GM12892 (cell line): ENCODE measurements around the gene DAGLA.

Experiments used
- DNase-seq: peaks from one replicate; pipeline ENCODE4 v3.0.0; 2011; ENCODE audit not compliant: insufficient read length
- FAIRE-seq: peaks from 2 replicates; lab custom pipeline; 2011; peaks lifted over from hg19 to GRCh38; lab: Jason Lieb, UNC
- POLR2A ChIP-seq: IDR thresholded peaks from 2 replicates; pipeline ENCODE4 v1.6.1; 2011; ENCODE audit warnings: low read depth, low read length, control low read depth
- POLR2AphosphoS5 ChIP-seq: IDR thresholded peaks from 2 replicates; pipeline ENCODE4 v1.6.1; 2011; ENCODE audit warnings: low read depth, low read length, control low read depth
- TAF1 ChIP-seq: IDR thresholded peaks from 2 replicates; pipeline ENCODE4 v1.6.1; 2011; ENCODE audit warnings: low read depth, mild to moderate bottlenecking, control low read depth, low read length, borderline replicate concordance

Gene DAGLA

GRCh38 chr11:61777234-61778090, 97.3 kb downstream of the DAGLA start:
- TF ChIP-seq POLR2AphosphoS5 (no peak), POLR2A (no peak), TAF1 (no peak)
- peak; percentile 27 for FAIRE-seq
- peak; percentile 70 for DNase-seq

DNA sequence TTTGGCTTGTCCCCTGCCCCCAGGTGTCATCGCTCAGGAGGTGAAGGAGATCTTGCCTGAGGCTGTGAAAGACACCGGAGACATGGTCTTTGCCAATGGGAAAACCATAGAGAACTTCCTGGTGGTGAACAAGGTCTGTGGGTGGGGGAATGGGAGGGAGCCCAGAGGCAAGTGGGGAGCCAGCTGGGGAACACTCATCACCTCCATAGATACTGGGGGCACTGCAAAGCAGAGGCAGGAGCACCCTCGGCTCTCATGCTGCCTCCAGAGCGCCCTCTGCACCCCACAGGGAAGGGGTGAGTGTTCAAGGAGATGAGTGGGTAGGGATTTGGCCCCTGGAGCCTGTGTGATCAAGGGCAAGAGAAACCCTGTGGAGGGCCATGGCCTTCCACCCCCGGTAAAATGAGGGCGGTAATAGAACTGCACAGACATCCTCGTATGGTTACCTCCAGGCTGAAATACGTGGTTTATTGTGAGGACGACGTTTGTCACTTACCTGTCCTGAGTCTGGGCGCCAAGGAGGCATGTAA, 98.2 kb downstream of the DAGLA start:
- TF ChIP-seq POLR2A (no peak), POLR2AphosphoS5 (no peak), TAF1 (no peak)
- DNase-seq: no peak
- no peak for FAIRE-seq

DNA sequence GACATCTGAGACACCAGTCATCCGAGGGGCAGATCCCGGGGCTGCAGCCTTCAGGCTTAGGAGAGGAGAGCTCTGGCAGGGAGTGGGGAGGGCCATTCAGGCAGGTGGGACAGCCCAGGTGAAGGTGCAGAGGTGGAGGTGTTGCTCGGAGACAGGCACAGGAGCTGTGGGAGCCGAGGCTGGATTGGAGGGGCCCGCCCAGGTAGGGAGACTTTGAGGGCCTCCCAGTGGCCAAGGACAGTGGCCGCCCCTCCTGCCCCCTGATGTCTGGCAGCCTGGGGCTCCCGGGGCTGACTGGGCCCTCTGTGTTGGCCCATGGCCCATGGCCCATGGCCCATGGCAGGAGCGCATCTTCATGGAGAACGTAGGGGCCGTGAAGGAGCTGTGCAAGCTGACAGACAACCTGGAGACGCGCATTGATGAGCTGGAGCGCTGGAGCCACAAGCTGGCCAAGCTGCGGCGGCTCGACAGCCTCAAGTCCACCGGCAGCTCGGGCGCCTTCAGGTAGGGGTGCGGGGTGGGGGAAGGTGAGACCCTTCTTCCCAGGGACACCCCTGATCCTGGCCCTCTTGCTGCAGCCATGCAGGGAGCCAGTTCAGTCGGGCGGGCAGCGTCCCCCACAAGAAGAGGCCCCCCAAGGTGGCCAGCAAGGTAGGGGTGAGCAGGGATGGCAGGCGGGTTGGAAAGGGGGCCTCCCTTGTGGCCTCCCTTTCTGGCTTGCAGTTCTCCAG, 98.9 kb downstream of the DAGLA start:
- TF ChIP-seq POLR2A: no peak
- TF ChIP-seq POLR2AphosphoS5: no peak
- no peak for TF ChIP-seq TAF1
- DNase-seq (peak; percentile 13), FAIRE-seq (no peak)

- TF ChIP-seq POLR2AphosphoS5 (no peak), POLR2A (no peak), TAF1 (no peak)
- FAIRE-seq (no peak), DNase-seq (peak; percentile 13)
Observed at GRCh38 chr11:61779666-61780525, 99.7 kb downstream of the DAGLA start.

GRCh38 chr11:61780581-61781162, 100.5 kb downstream of the DAGLA start:
- no peak for TF ChIP-seq POLR2A
- no peak for TF ChIP-seq POLR2AphosphoS5
- TF ChIP-seq TAF1: no peak
- no peak for FAIRE-seq
- no peak for DNase-seq

DNA sequence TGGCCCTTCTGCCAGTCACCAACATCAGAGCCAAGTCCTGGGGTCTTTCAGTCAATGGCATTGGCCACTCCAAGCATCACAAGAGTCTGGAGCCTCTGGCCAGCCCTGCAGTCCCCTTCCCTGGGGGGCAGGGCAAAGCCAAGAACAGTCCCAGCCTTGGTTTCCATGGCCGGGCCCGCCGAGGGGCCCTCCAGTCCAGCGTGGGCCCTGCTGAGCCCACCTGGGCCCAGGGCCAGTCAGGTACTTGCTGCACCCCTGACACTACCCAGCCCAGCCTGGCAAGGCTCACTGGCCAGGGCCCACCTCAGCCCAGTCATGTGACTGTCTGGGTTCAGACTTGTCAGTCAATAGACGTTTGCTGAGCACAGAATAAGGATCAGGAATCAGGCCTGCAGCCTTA, 101.4 kb downstream of the DAGLA start:
- FAIRE-seq (no peak), DNase-seq (no peak)
- TF ChIP-seq POLR2A (no peak), POLR2AphosphoS5 (no peak), TAF1 (no peak)

DNA sequence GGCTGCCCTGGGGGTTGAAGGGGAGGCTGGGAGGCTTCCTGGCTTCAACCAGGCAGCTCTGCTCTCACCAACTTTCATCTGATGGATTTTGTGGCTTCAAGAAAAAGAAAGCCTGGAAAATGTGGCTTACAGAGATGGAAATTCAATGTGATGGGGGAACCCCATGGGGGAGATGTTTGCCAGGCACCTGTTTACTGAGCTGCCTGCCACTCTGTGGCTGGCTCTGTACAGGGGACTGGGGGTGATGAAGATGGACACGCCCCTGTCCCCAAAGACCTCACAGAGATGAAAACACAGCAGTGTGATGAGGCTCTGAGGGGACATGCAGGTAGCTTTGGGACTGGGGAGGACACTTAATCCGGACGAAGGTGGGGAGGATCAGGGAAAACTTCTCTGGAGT, 102.1 kb downstream of the DAGLA start:
- TF ChIP-seq TAF1 (no peak), POLR2A (no peak), POLR2AphosphoS5 (no peak)
- FAIRE-seq (no peak), DNase-seq (no peak)

GRCh38 chr11:61782841-61783240, 102.7 kb downstream of the DAGLA start:
- TF ChIP-seq TAF1: no peak
- no peak for TF ChIP-seq POLR2A
- TF ChIP-seq POLR2AphosphoS5: no peak
- no peak for FAIRE-seq
- DNase-seq: no peak

- TF ChIP-seq POLR2AphosphoS5 (no peak), POLR2A (no peak; the same call in 1 of the 2 replicates), TAF1 (no peak)
- FAIRE-seq (no peak), DNase-seq (no peak)
Observed at GRCh38 chr11:61783717-61784505, 103.7 kb downstream of the DAGLA start.

- TF ChIP-seq POLR2AphosphoS5: no peak
- no peak for TF ChIP-seq POLR2A
- TF ChIP-seq TAF1: no peak
- no peak for FAIRE-seq
- no peak for DNase-seq
Observed at GRCh38 chr11:61784506-61784805, 104.3 kb downstream of the DAGLA start.

DNA sequence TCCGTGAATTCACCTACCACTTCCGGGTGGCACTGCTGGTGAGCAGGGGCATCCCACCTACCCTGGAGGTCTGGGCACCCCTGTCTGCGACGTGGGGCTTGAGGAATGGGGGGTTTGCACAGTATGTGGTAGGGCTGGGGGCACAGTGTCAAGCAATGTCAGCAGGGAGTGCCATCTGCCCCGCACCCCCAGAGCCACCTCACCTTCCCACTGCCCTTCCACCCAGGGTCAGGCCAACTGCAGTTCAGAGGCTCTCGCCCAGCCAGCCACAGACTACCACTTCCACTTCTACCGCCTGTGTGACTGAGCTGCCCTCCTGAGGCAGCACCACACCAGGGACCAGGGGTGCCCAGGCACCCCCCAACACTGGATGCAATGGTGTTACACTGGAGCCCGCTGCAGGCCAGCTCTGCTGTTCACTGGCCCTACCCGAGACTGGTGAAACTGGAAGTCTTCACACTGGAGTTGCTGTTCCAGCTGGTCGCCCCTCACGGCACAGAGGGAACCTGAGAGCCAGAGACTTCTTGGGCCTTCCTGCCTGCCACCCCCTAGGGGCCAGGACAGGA, 105.7 kb downstream of the DAGLA start:
- no peak for TF ChIP-seq POLR2AphosphoS5
- 0 out of 2 replicates have a peak, but pooled peaks have one; percentile 19 for TF ChIP-seq POLR2A
- FAIRE-seq: peak; percentile 46
- no peak for DNase-seq
